Esophagus squamous epithelium (tissue), 4 donors: Measurements from ENCODE around the gene PDXDC1.
"Not testable (repeated sequence)": the region's sequence is repeated elsewhere in the genome, so short reads cannot be mapped to it uniquely, and the experiment has no call there.

Experiments used
- CTCF ChIP-seq, 6 experiments: fragments of 450-650 bp in 4 of 6; fragments of 200-600 bp in 2 of 6; sonication (generic) in 2 of 6; IDR thresholded peaks; one replicate each; pipeline ENCODE4 v1.5.1; 2016 to 2019; ENCODE audit warnings: antibody characterized with exemption in 6 of 6, mild to moderate bottlenecking in 4 of 6, moderate library complexity in 4 of 6
- POLR2A ChIP-seq, 4 donors: fragments of 450-650 bp; IDR thresholded peaks; one replicate each; pipeline ENCODE4 v1.6.1; 2017; ENCODE audit warnings: antibody characterized with exemption in 4 of 4, mild to moderate bottlenecking in 4 of 4, moderate library complexity in 3 of 4

GRCh38 chr16:14978281-14978680 lies 3.5 kb downstream of the PDXDC1 start:
- not testable (repeated sequence) for TF ChIP-seq POLR2A, CTCF (IDR thresholded peaks at IDR 0.05)
